HEK293 (cell line): ENCODE measurements around the gene MT1B.
A peak's percentile ranks its signal among the peaks of the same experiment; 100 is the strongest.

Source experiments
- CTCF ChIA-PET: fragments of 350-600 bp; formaldehyde crosslinking; extraction: SDS; loops from one replicate; lab custom pipeline; 2021; ENCODE audit warnings: antibody characterized with exemption; lab: Yijun Ruan, JAX
- POLR2A ChIA-PET: fragments of 300-600 bp; formaldehyde crosslinking; extraction: SDS; loops from one replicate; lab custom pipeline; 2020; ENCODE audit warnings: antibody characterized with exemption, inconsistent platforms; lab: Yijun Ruan, JAX
- H3K27ac ChIP-seq: fragments of 200-500 bp; sonication (Bioruptor generic); 2 replicates; pipeline ENCODE4 v1.5.1; 2014; ENCODE audit warnings: low read depth, low read length, control low read depth, inconsistent platforms; ENCODE audit errors: extremely low read depth
- H3K36me3 ChIP-seq, 2 experiments: fragments of 200-500 bp in 1 of 2; sonication (Bioruptor generic) in 1 of 2; 1 replicate in 1 of 2; 2 replicates in 1 of 2; pipeline ENCODE4 v1.5.1; 2014 to 2017; ENCODE audit warnings: inconsistent platforms in 2 of 2, low read length in 2 of 2; ENCODE audit not compliant: control insufficient read depth in 2 of 2, insufficient read depth in 1 of 2
- H3K4me1 ChIP-seq: fragments of 200-500 bp; sonication (Bioruptor generic); 2 replicates; pipeline ENCODE4 v1.5.1; 2014; ENCODE audit warnings: mild to moderate bottlenecking, low read length, inconsistent platforms; ENCODE audit not compliant: control insufficient read depth, insufficient read depth
- H3K4me3 ChIP-seq: 2 replicates; pipeline ENCODE4 v1.5.1; 2011; ENCODE audit warnings: low read depth, mild to moderate bottlenecking, control low read depth, low read length, moderate library complexity
- H3K9me3 ChIP-seq: fragments of 200-500 bp; sonication (Bioruptor generic); 2 replicates; pipeline ENCODE4 v1.5.1; 2014; ENCODE audit warnings: low read depth, low read length, inconsistent platforms; ENCODE audit not compliant: control insufficient read depth, insufficient read depth
- BCL11A ChIP-seq: fragments of 450-650 bp; formaldehyde crosslinking; IDR thresholded peaks from 2 replicates; pipeline ENCODE4 v1.5.1; 2016; ENCODE audit warnings: low read depth, missing biosample characterization, missing genetic modification characterization
- BCL11B ChIP-seq: fragments of 450-650 bp; formaldehyde crosslinking; IDR thresholded peaks from 2 replicates; pipeline ENCODE4 v1.5.1; 2016; ENCODE audit warnings: low read depth, missing biosample characterization, missing genetic modification characterization
- GLIS1 ChIP-seq: fragments of 450-650 bp; formaldehyde crosslinking; IDR thresholded peaks from 2 replicates; pipeline ENCODE4 v1.5.1; 2016; ENCODE audit warnings: missing biosample characterization, missing genetic modification characterization
- GLIS2 ChIP-seq: fragments of 450-650 bp; formaldehyde crosslinking; IDR thresholded peaks from 2 replicates; pipeline ENCODE4 v1.5.1; 2016; ENCODE audit warnings: missing biosample characterization, missing genetic modification characterization
- IKZF3 ChIP-seq: fragments of 450-650 bp; IDR thresholded peaks from 2 replicates; pipeline ENCODE4 v1.5.0; 2018; ENCODE audit warnings: missing biosample characterization, mild to moderate bottlenecking, missing genetic modification characterization, moderate library complexity
- KLF1 ChIP-seq: fragments of 450-650 bp; formaldehyde crosslinking; IDR thresholded peaks from 2 replicates; pipeline ENCODE4 v1.5.1; 2016; ENCODE audit warnings: missing biosample characterization, missing genetic modification characterization
- SP2 ChIP-seq: fragments of 450-650 bp; formaldehyde crosslinking; IDR thresholded peaks from 2 replicates; pipeline ENCODE4 v1.5.1; 2016; ENCODE audit warnings: missing biosample characterization, missing genetic modification characterization
- WT1 ChIP-seq: fragments of 450-650 bp; formaldehyde crosslinking; IDR thresholded peaks from 2 replicates; pipeline ENCODE4 v1.5.1; 2016; ENCODE audit warnings: missing biosample characterization, missing genetic modification characterization
- ZBTB48 ChIP-seq: fragments of 450-650 bp; formaldehyde crosslinking; IDR thresholded peaks from 2 replicates; pipeline ENCODE4 v1.5.1; 2016; ENCODE audit warnings: missing biosample characterization, missing genetic modification characterization
- ZFP41 ChIP-seq: fragments of 450-650 bp; formaldehyde crosslinking; IDR thresholded peaks from 2 replicates; pipeline ENCODE4 v1.5.1; 2016; ENCODE audit warnings: missing biosample characterization, missing genetic modification characterization, borderline replicate concordance
- ZNF335 ChIP-seq: fragments of 450-650 bp; formaldehyde crosslinking; conservative IDR thresholded peaks from 2 replicates; pipeline ENCODE4 v1.5.1; 2016; ENCODE audit warnings: missing biosample characterization, missing genetic modification characterization
- ZNF416 ChIP-seq: fragments of 450-650 bp; formaldehyde crosslinking; IDR thresholded peaks from 2 replicates; pipeline ENCODE4 v1.5.1; 2016; ENCODE audit warnings: missing biosample characterization, missing genetic modification characterization
- ZNF473 ChIP-seq: fragments of 450-650 bp; formaldehyde crosslinking; IDR thresholded peaks from 2 replicates; pipeline ENCODE4 v1.5.1; 2017; ENCODE audit warnings: missing biosample characterization, missing genetic modification characterization
- ZNF548 ChIP-seq: fragments of 450-650 bp; formaldehyde crosslinking; IDR thresholded peaks from 2 replicates; pipeline ENCODE4 v1.5.1; 2016; ENCODE audit warnings: missing biosample characterization, missing genetic modification characterization
- ZNF629 ChIP-seq: fragments of 450-650 bp; formaldehyde crosslinking; IDR thresholded peaks from 2 replicates; pipeline ENCODE4 v1.5.1; 2017; ENCODE audit warnings: missing biosample characterization, missing genetic modification characterization
- ZNF707 ChIP-seq: fragments of 450-650 bp; formaldehyde crosslinking; IDR thresholded peaks from 2 replicates; pipeline ENCODE4 v1.5.1; 2016; ENCODE audit warnings: missing biosample characterization, missing genetic modification characterization
- ZNF776 ChIP-seq: fragments of 450-650 bp; formaldehyde crosslinking; IDR thresholded peaks from 2 replicates; pipeline ENCODE4 v1.5.0; 2017; ENCODE audit warnings: missing biosample characterization, missing genetic modification characterization, borderline replicate concordance
- ZNF843 ChIP-seq: fragments of 450-650 bp; formaldehyde crosslinking; IDR thresholded peaks from 2 replicates; pipeline ENCODE4 v1.5.1; 2016; ENCODE audit warnings: missing biosample characterization, missing genetic modification characterization
- TF ChIP-seq, protein P1 (sequence below): fragments of 450-650 bp; formaldehyde crosslinking; conservative IDR thresholded peaks from 2 replicates; pipeline ENCODE4 v1.5.1; 2016; ENCODE audit warnings: low read depth, missing biosample characterization, missing genetic modification characterization
- TF ChIP-seq, protein P2 (sequence below): fragments of 450-650 bp; formaldehyde crosslinking; IDR thresholded peaks from 2 replicates; pipeline ENCODE4 v1.5.1; 2017; ENCODE audit warnings: missing biosample characterization, missing genetic modification characterization
- TF ChIP-seq, protein P3 (sequence below): fragments of 450-650 bp; formaldehyde crosslinking; IDR thresholded peaks from 2 replicates; pipeline ENCODE4 v1.5.1; 2017; ENCODE audit warnings: missing biosample characterization, mild to moderate bottlenecking, missing genetic modification characterization, moderate library complexity
- TF ChIP-seq, protein P4 (sequence below): fragments of 450-650 bp; formaldehyde crosslinking; IDR thresholded peaks from 2 replicates; pipeline ENCODE4 v1.5.1; 2016; ENCODE audit warnings: missing biosample characterization, missing genetic modification characterization
- TF ChIP-seq, protein P5 (sequence below): fragments of 450-650 bp; formaldehyde crosslinking; IDR thresholded peaks from 2 replicates; pipeline ENCODE4 v1.5.1; 2016; ENCODE audit warnings: missing biosample characterization, missing genetic modification characterization
- TF ChIP-seq, protein P6 (sequence below): fragments of 450-650 bp; formaldehyde crosslinking; optimal IDR thresholded peaks from 2 replicates; pipeline ENCODE3; 2016; ENCODE audit warnings: missing biosample characterization, mild to moderate bottlenecking, missing genetic modification characterization

The MT1B gene

DNA sequence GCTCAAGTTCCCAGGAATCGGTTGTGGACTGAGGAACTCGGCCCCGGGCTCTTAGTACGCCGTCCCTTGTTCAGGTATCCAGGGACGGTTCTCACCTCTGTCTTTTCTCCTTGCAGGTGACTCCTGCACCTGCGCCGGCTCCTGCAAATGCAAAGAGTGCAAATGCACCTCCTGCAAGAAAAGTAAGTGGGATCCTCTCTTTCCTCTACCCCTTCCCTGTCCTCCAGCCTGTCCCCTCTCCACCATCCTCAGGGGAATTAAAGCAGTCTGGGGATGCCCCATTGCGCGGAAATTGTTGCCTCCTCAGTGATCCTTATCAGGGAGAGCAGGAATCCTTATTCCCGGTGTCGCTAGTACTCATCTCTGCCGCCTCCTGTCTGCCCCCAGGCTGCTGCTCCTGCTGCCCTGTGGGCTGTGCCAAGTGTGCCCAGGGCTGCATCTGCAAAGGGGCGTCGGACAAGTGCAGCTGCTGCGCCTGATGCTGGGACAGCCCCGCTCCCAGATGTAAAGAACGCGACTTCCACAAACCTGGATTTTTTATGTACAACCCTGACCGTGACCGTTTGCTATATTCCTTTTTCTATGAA is 42.7 kb upstream of the MT1B start (continued):
- TF ChIP-seq, protein P1, sequence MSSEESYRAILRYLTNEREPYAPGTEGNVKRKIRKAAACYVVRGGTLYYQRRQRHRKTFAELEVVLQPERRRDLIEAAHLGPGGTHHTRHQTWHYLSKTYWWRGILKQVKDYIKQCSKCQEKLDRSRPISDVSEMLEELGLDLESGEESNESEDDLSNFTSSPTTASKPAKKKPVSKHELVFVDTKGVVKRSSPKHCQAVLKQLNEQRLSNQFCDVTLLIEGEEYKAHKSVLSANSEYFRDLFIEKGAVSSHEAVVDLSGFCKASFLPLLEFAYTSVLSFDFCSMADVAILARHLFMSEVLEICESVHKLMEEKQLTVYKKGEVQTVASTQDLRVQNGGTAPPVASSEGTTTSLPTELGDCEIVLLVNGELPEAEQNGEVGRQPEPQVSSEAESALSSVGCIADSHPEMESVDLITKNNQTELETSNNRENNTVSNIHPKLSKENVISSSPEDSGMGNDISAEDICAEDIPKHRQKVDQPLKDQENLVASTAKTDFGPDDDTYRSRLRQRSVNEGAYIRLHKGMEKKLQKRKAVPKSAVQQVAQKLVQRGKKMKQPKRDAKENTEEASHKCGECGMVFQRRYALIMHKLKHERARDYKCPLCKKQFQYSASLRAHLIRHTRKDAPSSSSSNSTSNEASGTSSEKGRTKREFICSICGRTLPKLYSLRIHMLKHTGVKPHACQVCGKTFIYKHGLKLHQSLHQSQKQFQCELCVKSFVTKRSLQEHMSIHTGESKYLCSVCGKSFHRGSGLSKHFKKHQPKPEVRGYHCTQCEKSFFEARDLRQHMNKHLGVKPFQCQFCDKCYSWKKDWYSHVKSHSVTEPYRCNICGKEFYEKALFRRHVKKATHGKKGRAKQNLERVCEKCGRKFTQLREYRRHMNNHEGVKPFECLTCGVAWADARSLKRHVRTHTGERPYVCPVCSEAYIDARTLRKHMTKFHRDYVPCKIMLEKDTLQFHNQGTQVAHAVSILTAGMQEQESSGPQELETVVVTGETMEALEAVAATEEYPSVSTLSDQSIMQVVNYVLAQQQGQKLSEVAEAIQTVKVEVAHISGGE (tag by site-specific recombination) = peak; percentile 34; the same call in 1 of the 2 replicates
- TF ChIP-seq ZNF707 (tag by site-specific recombination) (no peak), ZNF335 (tag by site-specific recombination) (peak; percentile 11; the same call in 1 of the 2 replicates), KLF1 (tag by site-specific recombination) (0 out of 2 replicates have a peak, but pooled peaks have one; percentile 27), ZNF843 (tag by site-specific recombination) (no peak), WT1 (peak; percentile 41; the same call in 1 of the 2 replicates), ZNF548 (tag by site-specific recombination) (no peak), GLIS2 (tag by site-specific recombination) (peak; percentile 18; the same call in 1 of the 2 replicates), ZFP41 (tag by site-specific recombination) (no peak), ZNF629 (tag by site-specific recombination) (no peak), ZNF473 (tag by site-specific recombination) (no peak), ZBTB48 (tag by site-specific recombination) (peak; percentile 31; the same call in 1 of the 2 replicates), SP2 (tag by site-specific recombination) (no peak), GLIS1 (peak; percentile 27; the same call in 1 of the 2 replicates), ZNF416 (tag by site-specific recombination) (no peak), IKZF3 (tag by site-specific recombination) (peak; percentile 34; the same call in 1 of the 2 replicates)
- TF ChIP-seq, protein P2, sequence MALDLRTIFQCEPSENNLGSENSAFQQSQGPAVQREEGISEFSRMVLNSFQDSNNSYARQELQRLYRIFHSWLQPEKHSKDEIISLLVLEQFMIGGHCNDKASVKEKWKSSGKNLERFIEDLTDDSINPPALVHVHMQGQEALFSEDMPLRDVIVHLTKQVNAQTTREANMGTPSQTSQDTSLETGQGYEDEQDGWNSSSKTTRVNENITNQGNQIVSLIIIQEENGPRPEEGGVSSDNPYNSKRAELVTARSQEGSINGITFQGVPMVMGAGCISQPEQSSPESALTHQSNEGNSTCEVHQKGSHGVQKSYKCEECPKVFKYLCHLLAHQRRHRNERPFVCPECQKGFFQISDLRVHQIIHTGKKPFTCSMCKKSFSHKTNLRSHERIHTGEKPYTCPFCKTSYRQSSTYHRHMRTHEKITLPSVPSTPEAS (tag by site-specific recombination) = no peak
- TF ChIP-seq, protein P3, sequence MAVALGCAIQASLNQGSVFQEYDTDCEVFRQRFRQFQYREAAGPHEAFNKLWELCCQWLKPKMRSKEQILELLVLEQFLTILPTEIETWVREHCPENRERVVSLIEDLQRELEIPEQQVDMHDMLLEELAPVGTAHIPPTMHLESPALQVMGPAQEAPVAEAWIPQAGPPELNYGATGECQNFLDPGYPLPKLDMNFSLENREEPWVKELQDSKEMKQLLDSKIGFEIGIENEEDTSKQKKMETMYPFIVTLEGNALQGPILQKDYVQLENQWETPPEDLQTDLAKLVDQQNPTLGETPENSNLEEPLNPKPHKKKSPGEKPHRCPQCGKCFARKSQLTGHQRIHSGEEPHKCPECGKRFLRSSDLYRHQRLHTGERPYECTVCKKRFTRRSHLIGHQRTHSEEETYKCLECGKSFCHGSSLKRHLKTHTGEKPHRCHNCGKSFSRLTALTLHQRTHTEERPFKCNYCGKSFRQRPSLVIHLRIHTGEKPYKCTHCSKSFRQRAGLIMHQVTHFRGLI (tag by site-specific recombination) = no peak
- TF ChIP-seq, protein P4, sequence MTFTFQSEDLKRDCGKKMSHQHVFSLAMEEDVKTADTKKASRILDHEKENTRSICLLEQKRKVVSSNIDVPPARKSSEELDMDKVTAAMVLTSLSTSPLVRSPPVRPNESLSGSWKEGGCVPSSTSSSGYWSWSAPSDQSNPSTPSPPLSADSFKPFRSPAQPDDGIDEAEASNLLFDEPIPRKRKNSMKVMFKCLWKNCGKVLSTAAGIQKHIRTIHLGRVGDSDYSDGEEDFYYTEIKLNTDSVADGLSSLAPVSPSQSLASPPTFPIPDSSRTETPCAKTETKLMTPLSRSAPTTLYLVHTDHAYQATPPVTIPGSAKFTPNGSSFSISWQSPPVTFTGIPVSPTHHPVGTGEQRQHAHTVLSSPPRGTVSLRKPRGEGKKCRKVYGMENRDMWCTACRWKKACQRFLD (tag by site-specific recombination) = no peak

DNA sequence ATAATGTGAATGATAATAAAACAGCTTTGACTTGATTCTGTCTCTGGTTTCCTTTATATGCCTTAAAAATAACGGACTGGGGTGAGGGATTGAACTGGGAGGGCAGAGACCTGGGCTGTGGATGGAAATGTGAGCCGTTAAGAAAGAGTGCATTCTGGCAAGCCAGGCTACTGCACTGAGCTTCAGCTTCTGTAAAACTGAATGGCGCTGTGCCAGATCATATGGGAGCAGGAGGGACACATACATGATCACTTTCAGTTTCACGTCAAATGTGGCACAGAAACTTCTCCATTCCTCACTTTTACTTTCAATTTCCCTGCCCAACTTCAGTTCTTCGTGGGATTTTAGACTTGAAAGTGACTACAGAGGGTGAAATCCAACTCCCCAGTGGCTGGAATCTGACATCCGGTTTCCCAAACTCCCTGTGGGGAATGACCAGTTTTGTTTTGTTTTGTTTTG is 42.2 kb upstream of the MT1B start:
- ChIA-PET POLR2A (interaction anchor here (0.7 to 1.6 kb wide), 3 partner anchors 9 to 46 kb away, joined by 3 to 6 read pairs (median 5); partner anchors contain the start of gene MT1E), CTCF (interaction anchor here (0.6 to 1.3 kb wide), 3 partner anchors 19 to 32 kb away, joined by 3 read pairs; no protein-coding TSS in a partner anchor)
- H3K4me3 ChIP-seq = peak overlapping the region; percentile 51
- no peaks in the 10 kb centered on the region for H3K36me3 ChIP-seq
- no peaks in the 10 kb centered on the region for H3K9me3 ChIP-seq
- peaks cover 3% of the 10 kb centered on the region; the same call in 1 of the 2 replicates for H3K4me1 ChIP-seq
- no peak overlapping the region; the same call in 1 of the 2 replicates for H3K27ac ChIP-seq
- no peak for TF ChIP-seq BCL11B
- TF ChIP-seq BCL11A = no peak
- TF ChIP-seq ZNF776 = no peak
- TF ChIP-seq, protein P5, sequence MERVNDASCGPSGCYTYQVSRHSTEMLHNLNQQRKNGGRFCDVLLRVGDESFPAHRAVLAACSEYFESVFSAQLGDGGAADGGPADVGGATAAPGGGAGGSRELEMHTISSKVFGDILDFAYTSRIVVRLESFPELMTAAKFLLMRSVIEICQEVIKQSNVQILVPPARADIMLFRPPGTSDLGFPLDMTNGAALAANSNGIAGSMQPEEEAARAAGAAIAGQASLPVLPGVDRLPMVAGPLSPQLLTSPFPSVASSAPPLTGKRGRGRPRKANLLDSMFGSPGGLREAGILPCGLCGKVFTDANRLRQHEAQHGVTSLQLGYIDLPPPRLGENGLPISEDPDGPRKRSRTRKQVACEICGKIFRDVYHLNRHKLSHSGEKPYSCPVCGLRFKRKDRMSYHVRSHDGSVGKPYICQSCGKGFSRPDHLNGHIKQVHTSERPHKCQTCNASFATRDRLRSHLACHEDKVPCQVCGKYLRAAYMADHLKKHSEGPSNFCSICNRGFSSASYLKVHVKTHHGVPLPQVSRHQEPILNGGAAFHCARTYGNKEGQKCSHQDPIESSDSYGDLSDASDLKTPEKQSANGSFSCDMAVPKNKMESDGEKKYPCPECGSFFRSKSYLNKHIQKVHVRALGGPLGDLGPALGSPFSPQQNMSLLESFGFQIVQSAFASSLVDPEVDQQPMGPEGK (tag by site-specific recombination) = peak; percentile 42
- peak; percentile 69; the same call in 1 of the 2 replicates for TF ChIP-seq IKZF3 (tag by site-specific recombination)
- TF ChIP-seq, protein P6, sequence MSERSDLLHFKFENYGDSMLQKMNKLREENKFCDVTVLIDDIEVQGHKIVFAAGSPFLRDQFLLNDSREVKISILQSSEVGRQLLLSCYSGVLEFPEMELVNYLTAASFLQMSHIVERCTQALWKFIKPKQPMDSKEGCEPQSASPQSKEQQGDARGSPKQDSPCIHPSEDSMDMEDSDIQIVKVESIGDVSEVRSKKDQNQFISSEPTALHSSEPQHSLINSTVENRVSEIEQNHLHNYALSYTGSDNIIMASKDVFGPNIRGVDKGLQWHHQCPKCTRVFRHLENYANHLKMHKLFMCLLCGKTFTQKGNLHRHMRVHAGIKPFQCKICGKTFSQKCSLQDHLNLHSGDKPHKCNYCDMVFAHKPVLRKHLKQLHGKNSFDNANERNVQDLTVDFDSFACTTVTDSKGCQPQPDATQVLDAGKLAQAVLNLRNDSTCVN (tag by site-specific recombination) = no peak
